NK-92 (cell line): ENCODE results near the gene SEPHS1.
"Not testable (repeated sequence)": the region's sequence is repeated elsewhere in the genome, so short reads cannot be mapped to it uniquely, and the experiment has no call there.

Source experiments
- DNase-seq: peaks from one replicate; lab custom pipeline; 2025; ENCODE audit not compliant: unreplicated experiment; lab: John Stamatoyannopoulos, UW

SEPHS1 gene

GRCh38 chr10:13291821-13292773 lies 56.0 kb downstream of the SEPHS1 start:
- no peak for DNase-seq

DNA sequence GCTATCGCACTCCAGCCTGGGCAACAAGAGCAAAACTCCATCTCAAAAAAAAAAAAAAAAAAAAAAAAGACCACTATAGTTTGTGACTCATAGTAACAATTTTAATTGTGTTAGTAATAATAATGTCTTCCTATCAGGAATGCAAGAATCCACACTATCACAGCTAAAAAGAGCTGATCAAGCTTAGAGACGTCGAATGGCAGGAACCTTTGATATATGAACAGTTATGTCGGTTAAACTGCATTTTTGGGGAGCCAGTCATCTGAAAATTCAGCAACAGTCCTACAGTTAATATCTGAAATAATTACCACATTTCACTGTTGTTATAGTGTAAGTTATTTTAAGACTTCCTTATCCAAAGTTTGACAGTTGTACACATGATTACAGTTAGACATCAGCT lies 57.0 kb downstream of the SEPHS1 start:
- no peak for DNase-seq

DNA sequence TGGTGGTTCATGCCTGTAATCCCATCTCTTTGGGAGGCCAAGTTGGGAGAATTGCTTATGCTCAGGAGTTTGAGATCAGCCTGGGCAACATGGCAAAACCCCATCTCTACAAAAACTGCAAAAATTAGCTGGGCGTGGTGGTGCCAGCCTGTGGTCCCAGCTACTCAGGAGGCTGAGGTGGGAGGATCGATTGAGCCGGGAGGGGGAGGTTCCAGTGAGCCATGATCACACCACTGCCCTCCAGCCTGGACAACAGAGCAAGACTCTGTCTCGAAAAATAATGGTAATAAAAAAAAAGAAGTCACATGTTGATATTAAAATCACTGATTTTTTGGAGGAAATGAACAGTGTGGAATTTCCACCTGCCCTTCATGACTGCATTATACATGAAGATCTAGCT lies 64.0 kb downstream of the SEPHS1 start:
- no peak for DNase-seq

DNA sequence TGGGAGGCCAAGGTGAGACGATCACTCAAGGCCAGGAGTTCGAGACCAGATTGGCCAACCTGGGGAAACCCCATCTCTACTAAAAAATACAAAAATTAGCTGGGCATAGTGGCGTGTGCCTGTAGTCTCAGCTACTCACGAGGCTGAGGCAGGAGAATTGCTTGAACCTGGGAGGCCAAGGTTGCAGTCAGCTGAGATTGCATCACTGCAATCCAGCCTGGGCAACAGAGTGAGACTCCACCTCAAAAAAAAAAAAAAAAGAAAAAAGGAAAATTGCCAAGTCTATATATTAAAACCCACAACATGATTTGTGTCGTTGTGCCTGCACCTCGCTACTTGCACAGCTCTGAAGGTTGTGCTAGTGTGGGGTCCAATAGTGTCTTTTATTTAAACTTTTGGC lies 65.7 kb downstream of the SEPHS1 start:
- not testable (repeated sequence) for DNase-seq

DNA sequence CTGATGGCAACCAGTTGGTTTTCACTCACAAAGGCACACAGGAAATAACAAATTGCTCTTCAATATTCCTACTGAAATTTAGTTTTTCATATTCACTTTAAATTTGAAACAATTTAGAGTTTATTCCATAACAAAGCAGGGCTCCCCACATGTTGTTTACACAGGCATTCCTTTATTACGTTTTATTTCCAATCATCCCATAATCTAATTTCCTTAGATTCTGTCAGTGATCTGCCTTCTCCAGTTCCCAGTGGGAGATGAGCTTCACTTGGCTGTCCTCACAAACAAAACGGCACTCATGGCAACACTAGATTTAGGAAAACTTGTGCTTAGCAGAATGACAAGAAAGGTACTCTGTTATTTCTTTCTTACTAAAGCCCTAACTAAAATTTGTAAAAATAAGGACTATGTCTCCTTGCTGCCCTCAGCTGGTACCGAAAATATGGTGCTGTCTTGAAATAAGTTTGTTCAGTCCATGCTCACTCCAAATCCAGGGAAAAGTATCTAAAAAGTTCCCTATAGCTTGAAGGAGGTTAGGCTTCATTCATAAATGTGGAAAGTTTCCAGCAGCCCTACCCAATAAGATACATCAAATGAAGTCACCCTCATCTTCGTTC lies 71.2 kb downstream of the SEPHS1 start:
- DNase-seq, result no peak

DNA sequence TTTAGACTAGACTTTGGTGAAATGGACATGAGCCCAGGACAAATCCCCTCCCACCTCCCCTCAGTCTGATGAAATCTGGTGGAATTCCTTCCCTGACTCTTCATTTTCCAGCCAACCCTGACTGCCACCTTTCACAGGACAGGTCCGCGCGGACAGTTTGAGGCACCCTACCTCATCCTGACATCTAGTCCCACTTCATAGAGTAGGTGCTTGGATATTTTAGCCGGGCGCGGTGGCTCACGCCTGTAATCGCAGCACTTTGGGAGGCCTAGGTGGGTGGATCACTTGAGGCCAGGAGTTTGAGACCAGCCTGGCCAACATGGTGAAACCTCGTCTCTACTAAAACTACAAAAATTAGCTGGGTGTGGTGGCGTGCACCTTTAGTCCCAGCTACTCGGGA lies 71.9 kb downstream of the SEPHS1 start:
- not testable (repeated sequence) for DNase-seq

GRCh38 chr10:13272164-13272571 lies 75.9 kb downstream of the SEPHS1 start:
- DNase-seq, result no peak

GRCh38 chr10:13271552-13272163 lies 76.4 kb downstream of the SEPHS1 start:
- no peak for DNase-seq

- no peak for DNase-seq
Observed at GRCh38 chr10:13270877-13271551, 77.1 kb downstream of the SEPHS1 start.

- DNase-seq, result no peak
Observed at GRCh38 chr10:13268841-13269240, 79.3 kb downstream of the SEPHS1 start.

DNA sequence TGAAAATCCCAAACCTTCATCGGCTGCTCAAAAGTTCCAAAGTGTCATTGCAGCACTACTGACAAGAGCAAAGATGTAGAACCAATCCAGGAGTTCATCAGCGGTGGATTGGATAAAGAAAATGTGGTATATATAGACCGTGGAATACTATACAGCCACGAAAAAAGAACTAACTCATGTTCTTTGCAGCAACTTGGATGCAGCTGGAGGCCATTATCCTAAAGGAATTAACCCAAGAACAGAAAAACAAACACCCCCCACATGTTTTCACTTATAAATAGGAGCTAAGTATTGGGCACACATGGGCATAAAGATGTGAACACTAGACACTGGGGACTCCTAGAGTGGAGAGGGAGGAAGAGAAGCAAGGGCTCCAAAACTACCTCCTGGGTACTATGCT lies 79.8 kb downstream of the SEPHS1 start:
- no peak for DNase-seq
